Measurements from ENCODE around the gene RTBDN.

Gene RTBDN

GRCh38 chr19:12880551-12881171 is 46.3 kb upstream of the RTBDN start:
- peak overlapping the region; percentile 95 for H3K4me3 ChIP-seq (ENCODE audit: low read length)
- no peaks in the 10 kb centered on the region for H4K20me1 ChIP-seq (ENCODE audit: control insufficient read depth, insufficient read depth, low read depth, low read length)
- peaks cover under 1% of the 10 kb centered on the region; the same call in 1 of the 2 replicates for H3K27me3 ChIP-seq (ENCODE audit: control insufficient read depth, low read length)
- TF ChIP-seq EZH2phosphoT487 (IDR thresholded peaks at IDR 0.05; ENCODE audit: borderline replicate concordance, low read length) (no peak), CTCF (IDR thresholded peaks at IDR 0.05; ENCODE audit: low read depth, low read length, poor library complexity, severe bottlenecking) (no peak)
- peaks cover 7% of the 10 kb centered on the region for H3K36me3 ChIP-seq (ENCODE audit: control insufficient read depth, low read length)
- H3K9me3 ChIP-seq (ENCODE audit: control insufficient read depth, insufficient read depth, low read length) = peaks cover 12% of the 10 kb centered on the region
- peak overlapping the region; percentile 49 for H3K27ac ChIP-seq (ENCODE audit: low read depth, low read length)
- H3F3A ChIP-seq (ENCODE audit: control insufficient read depth, insufficient read depth) = no peaks in the 10 kb centered on the region
- H3K4me2 ChIP-seq (ENCODE audit: low read length) = peak overlapping the region; percentile 85
- no peaks in the 10 kb centered on the region for H3K9me2 ChIP-seq (replicated peaks; ENCODE audit: control insufficient read depth, low read length)
- peaks cover 13% of the 10 kb centered on the region for H3K79me2 ChIP-seq (ENCODE audit: control insufficient read depth, low read length)
- H3K4me1 ChIP-seq (ENCODE audit: control insufficient read depth, low read length) = peaks cover 30% of the 10 kb centered on the region

DNA sequence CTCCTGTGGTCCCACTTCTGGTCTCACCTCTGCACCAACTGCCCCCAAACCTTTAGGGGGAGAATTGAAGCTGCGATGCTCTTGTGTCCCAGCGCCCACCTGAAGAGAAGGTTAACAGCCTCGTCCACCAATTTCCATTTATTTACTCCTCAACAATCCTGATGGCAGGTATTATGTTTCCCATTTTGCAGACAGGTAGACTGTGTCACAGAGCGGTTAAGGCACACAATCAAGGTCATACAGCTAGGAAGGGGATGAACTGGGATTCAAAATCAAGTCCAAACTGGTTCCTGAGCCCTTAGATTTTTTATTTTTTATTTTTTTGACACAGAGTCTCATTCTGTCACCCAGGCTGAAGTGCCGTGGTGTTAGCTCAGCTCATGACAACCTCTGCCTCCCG is 40.7 kb upstream of the RTBDN start:
- TF ChIP-seq CTCF (IDR thresholded peaks at IDR 0.05; ENCODE audit: low read depth, low read length, poor library complexity, severe bottlenecking) (no peak), EZH2phosphoT487 (IDR thresholded peaks at IDR 0.05; ENCODE audit: borderline replicate concordance, low read length) (no peak)
- H3K4me3 ChIP-seq (ENCODE audit: low read length) = no peak overlapping the region
- peaks cover 7% of the 10 kb centered on the region; the same call in 1 of the 2 replicates for H3K9me3 ChIP-seq (ENCODE audit: control insufficient read depth, insufficient read depth, low read length)
- H3K27me3 ChIP-seq (ENCODE audit: control insufficient read depth, low read length) = no peaks in the 10 kb centered on the region
- H3K79me2 ChIP-seq (ENCODE audit: control insufficient read depth, low read length) = peaks cover 2% of the 10 kb centered on the region
- no peak overlapping the region for H3K4me2 ChIP-seq (ENCODE audit: low read length)
- peaks cover 3% of the 10 kb centered on the region for H3K4me1 ChIP-seq (ENCODE audit: control insufficient read depth, low read length)
- H4K20me1 ChIP-seq (ENCODE audit: control insufficient read depth, insufficient read depth, low read depth, low read length) = no peaks in the 10 kb centered on the region
- H3K36me3 ChIP-seq (ENCODE audit: control insufficient read depth, low read length) = peaks cover 12% of the 10 kb centered on the region; the same call in 1 of the 2 replicates
- H3K9me2 ChIP-seq (replicated peaks; ENCODE audit: control insufficient read depth, low read length) = no peaks in the 10 kb centered on the region
- H3K27ac ChIP-seq (ENCODE audit: low read depth, low read length) = no peak overlapping the region
- peaks cover 5% of the 10 kb centered on the region; the same call in 1 of the 2 replicates for H3F3A ChIP-seq (ENCODE audit: control insufficient read depth, insufficient read depth)

GRCh38 chr19:12873891-12874745 is 39.7 kb upstream of the RTBDN start:
- TF ChIP-seq CTCF (IDR thresholded peaks at IDR 0.05; ENCODE audit: low read depth, low read length, poor library complexity, severe bottlenecking) (no peak), EZH2phosphoT487 (IDR thresholded peaks at IDR 0.05; ENCODE audit: borderline replicate concordance, low read length) (no peak)
- H3F3A ChIP-seq (ENCODE audit: control insufficient read depth, insufficient read depth) = peaks cover 5% of the 10 kb centered on the region; the same call in 1 of the 2 replicates
- no peaks in the 10 kb centered on the region for H3K4me1 ChIP-seq (ENCODE audit: control insufficient read depth, low read length)
- peaks cover 7% of the 10 kb centered on the region; the same call in 1 of the 2 replicates for H3K9me3 ChIP-seq (ENCODE audit: control insufficient read depth, insufficient read depth, low read length)
- no peak overlapping the region for H3K27ac ChIP-seq (ENCODE audit: low read depth, low read length)
- no peaks in the 10 kb centered on the region for H4K20me1 ChIP-seq (ENCODE audit: control insufficient read depth, insufficient read depth, low read depth, low read length)
- no peak overlapping the region for H3K4me3 ChIP-seq (ENCODE audit: low read length)
- no peaks in the 10 kb centered on the region for H3K79me2 ChIP-seq (ENCODE audit: control insufficient read depth, low read length)
- H3K27me3 ChIP-seq (ENCODE audit: control insufficient read depth, low read length) = no peaks in the 10 kb centered on the region
- peaks cover 12% of the 10 kb centered on the region; the same call in 1 of the 2 replicates for H3K36me3 ChIP-seq (ENCODE audit: control insufficient read depth, low read length)
- no peaks in the 10 kb centered on the region for H3K9me2 ChIP-seq (replicated peaks; ENCODE audit: control insufficient read depth, low read length)
- no peak overlapping the region for H3K4me2 ChIP-seq (ENCODE audit: low read length)
